ENCODE data around the gene FBXO42.
A peak's percentile ranks its signal among the peaks of the same experiment; 100 is the strongest.
"Not testable (repeated sequence)": the region's sequence is repeated elsewhere in the genome, so short reads cannot be mapped to it uniquely, and the experiment has no call there.

Gene FBXO42

DNA sequence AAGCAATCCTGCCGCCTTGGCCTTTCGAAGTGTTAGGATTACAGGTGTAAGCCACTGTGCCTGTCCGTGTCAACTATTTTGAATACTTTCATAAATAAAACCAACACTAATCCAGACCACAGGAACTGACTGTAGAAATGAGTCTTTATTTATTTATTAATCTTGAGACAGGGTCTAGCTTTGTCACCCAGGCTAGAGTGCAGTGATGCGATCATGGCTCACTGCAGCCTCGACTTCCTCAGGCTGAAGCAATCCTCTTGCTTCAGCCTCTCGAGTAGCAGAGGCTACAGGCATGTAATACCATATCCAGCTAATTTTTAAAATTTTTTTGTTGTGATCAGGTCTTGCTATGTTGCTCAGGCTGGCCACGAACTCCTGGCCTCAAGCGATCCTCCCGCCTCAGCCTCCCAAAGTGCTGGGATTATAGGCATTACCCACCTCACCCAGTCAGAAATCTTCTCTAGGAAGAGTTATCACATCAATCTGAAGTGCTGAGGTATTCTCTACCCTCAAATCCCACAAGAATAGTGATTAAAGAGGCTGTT lies 93.6 kb downstream of the FBXO42 start:
- no peak for DNase-seq

DNA sequence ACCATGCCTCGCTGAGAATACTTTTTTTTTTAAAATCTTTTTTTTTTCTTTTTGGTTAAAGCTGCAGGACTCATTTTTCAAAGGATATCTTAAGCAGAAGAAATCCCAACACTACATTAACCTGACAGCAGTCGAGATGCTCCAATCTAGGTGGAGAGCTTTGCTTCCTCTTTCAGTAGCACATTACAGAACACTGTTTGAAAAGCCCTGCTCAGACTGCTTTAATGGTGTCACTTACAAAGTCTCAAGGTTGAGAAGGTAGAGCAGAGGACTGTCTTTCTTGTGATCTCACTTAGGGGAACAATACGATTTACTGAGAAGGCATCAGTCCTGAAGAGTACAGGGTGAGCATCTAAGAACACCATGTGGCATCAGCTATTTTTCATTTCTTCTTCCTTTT lies 94.3 kb downstream of the FBXO42 start:
- no peak for DNase-seq

GRCh38 chr1:16257556-16257955 lies 94.7 kb downstream of the FBXO42 start:
- DNase-seq = not testable (repeated sequence)

GRCh38 chr1:16256478-16256877 lies 95.8 kb downstream of the FBXO42 start:
- DNase-seq = no peak

GRCh38 chr1:16254263-16254928 lies 97.9 kb downstream of the FBXO42 start:
- no peak for DNase-seq

DNA sequence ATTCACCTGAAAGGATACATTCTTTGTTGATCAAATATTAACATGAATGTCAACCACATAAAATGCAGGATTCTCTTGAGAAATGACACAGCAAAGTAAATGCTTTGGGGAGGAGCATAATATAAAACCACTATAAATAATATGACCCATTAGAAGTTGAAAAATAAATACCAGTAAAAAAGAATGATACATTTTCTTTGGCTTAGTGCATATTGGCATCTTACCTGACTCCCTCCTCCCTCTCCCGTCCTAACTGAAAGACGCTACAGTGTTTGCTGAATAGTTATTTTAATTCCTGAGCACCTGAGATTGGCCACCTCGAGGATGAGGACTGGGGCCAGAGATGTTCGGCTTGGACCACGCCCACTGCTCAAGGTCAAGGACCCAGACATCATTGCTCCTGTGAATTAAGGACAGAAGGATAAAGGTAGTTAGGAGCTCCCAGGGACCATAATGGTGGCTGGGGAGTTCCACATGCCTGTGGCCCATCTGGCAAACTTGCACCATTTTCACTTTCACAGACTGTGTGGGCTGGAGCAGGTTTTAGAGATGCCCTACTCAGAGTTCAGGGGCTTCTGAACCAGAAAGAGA lies 98.9 kb downstream of the FBXO42 start:
- no peak for DNase-seq

GRCh38 chr1:16252912-16253311 lies 99.4 kb downstream of the FBXO42 start:
- DNase-seq = no peak

DNA sequence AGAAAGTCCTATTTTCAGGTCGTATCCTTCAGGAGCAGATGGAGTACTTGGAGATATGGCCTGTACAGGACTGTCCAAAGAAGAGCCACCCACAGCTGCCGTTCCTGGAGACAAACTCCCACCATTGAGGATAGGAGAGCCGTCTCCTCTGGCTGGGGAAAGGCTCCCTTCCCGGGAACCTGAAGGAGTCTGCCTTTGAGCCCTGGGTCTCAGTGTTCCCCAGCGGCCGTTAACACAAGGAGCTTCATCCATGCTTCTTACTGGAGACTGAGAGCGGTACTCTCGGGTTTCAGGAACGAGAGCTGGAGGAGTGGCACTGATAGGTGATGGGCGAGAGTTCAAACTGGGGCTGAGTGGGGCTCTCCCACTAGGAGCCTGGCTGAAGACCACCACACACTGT lies 100.9 kb downstream of the FBXO42 start:
- DNase-seq = no peak

DNA sequence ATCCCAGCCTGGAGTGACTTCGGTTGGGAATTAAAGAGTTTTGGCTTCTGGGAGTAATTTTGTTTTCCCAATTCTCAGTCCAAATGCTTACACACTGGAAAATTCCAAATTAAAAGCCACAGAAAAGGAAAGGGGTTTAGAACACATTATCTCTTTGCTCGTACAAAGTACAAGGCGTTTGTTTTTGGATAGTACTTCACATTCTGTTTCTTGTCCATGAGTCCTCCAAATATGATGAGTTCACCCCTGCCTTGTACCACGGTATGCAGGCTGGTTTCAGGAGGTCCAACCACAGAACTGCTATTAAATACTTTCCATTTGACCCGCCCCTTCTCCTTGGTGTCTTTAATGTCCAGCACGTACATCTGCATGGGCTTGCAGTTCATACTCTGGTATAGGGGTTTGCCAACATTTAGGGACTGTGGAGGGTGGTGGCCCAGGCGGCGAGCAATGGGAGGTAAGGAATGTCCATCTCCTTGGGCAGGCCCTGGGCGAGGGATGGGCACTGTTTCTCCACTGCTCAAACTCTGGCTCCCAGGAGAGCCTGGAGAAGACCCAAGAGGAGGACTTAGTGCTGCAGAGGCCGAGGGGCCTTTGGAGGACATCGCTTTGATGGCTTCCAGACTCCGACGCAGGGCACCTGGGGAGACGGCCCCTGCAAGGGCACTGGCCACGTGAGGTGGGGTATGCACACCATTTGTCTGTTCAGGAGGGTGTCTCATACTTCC lies 101.6 kb downstream of the FBXO42 start:
- DNase-seq = no peak

- DNase-seq = no peak
Observed at GRCh38 chr1:16249596-16250241, 102.6 kb downstream of the FBXO42 start.

DNA sequence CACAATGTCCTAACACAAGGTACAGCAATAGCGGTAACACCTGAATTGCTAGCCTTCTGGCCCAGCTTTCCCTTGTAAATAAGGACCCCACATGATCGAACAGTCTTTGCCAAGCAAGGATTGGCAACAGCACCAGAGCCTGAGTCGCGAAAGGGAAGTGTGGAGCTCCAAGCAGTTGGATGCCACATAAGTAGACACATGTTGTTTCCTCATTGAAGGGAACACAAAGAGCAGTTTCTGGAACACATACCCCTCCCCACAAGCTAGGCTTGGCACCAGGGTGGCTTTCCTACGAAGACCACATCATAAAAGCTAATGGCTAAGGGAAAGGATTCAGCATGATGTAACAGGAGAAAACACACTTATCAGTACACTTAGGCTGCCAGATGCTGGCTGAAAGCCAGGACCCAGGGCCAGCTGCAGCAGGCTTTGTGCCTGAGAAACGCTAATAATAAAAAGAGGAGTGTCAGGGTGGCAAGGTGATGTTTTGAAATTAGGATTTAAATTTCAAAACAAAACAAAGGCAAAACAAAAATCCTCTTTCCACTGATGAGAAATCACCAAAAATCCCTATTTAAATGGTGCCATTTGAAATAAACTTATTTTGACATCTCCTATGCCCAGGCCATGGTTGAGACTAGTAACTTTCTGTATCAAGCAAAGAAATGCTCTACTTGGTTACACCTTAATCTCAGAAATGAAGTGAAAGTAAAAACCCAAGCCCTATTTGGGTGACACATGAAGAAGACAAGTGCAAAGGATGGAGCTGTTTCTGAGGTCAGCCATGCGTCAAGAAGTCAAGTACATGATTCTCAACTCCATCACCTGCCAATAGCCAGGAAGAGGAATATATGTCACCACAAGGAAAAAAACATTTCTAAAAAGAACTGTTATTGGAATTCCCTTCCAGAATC lies 103.4 kb downstream of the FBXO42 start:
- no peak for DNase-seq

DNA sequence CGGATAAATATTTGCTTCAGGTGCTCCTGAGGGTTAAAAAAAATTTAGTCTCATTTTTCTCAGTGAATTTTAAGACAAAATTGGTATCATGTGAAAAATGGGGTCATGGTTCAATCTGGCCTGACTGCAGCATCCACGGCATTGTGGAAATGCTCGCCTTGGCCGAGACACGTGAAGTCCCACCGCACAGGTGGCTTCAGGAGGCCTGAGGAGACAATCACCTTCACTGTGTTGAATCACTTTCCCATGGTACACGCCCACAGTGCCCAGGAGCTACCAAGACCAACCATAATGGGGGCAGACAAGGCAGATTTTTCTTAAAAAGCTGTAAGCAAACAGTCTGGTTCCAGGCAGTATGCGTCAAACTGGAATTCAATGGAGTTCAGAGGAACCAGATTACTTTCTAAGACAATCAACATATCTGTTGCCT lies 104.3 kb downstream of the FBXO42 start:
- DNase-seq = no peak

DNA sequence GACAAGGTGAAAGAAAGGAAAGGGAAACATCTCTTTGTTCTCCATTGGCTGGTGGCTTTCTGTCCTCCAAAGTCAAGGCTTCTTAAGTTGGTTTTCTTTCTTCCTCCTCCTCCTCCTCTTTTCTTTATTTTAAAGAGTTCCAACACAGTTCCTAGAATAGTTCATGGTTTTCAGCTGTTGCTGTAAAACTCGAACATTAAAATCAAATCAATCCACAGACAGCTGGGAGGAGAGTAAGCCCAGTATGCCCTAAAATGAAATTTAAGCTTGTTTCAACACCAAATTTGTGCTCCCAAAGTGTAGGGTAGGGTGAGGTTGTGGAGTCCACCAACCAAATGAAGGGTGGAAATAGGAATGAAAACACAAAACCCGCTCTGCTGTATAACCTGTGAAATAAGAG lies 104.8 kb downstream of the FBXO42 start:
- DNase-seq = no peak

GRCh38 chr1:16246961-16247360 lies 105.3 kb downstream of the FBXO42 start:
- no peak for DNase-seq

- DNase-seq = not testable (repeated sequence)
Observed at GRCh38 chr1:16246239-16246638, 106.0 kb downstream of the FBXO42 start.

DNA sequence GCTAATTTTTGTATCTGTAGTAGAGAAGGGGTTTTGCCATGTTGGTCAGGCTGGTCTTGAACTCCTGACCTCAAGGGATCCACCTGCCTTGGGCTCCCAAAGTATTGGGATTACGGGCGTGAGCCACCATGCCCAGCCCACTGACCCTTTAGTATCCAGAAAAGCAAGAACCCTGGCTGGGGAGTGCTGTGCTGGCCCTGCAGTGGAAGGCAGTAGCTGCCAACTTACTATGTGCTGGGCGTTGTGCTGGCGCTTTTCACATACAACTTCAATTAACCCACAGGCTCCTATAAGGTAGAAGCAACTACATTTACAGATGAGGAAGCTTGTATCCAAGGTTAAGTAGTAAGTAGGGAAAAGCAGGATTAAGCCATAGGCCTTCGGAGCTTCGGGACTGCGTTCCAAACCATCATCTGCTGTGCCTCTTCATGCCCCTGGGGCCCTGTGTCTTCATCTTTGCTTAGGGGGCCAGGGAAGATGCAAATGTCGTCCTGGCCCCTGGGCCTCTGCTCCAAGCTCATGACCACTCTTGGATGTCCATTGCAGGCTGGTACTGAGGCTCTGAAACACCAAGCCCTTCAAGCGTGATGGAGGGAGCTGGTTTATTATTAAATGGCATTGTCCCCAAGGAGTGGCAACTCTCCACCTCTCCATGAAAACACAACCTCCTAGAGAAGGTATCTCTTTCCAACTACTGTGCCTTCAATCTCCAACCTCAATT lies 106.6 kb downstream of the FBXO42 start:
- no peak for DNase-seq

GRCh38 chr1:16244650-16245285 lies 107.5 kb downstream of the FBXO42 start:
- DNase-seq = no peak

DNA sequence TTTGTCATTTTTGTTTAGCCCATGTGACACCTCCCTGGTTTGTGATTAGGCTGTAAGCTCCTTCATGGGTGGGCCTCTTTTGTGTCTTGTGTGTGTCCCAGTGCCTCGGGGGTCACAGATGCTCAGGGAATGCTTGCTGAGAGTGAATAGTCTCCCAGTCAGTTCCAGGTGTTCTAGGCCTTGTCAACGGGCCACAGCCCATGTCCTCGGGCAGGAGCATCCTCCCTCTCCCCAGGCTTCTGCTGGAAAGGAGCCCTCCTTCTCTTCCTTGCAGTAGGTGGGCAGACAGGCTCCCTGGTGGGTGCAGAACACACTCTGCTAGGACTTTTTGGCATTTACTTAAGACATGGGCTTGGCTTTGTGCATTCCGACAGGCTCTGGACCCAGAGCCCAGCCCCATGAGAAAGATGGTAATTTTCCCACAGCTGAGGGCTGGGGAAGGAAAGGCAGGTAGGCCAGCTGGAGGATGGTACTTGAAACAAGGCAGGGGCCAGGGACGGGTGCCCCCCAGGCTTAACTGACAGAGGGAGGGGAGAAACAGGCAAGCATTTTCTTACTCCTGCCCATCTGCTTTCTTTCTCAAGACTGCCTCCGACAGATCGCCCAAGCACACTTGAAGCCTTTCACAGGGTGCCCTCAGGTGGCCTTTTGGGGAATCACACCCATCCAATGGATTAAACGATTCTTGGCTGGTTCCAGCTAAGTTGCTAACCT lies 108.2 kb downstream of the FBXO42 start:
- DNase-seq = peak; percentile 89

- no peak for DNase-seq
Observed at GRCh38 chr1:16243215-16243610, 109.1 kb downstream of the FBXO42 start.

DNA sequence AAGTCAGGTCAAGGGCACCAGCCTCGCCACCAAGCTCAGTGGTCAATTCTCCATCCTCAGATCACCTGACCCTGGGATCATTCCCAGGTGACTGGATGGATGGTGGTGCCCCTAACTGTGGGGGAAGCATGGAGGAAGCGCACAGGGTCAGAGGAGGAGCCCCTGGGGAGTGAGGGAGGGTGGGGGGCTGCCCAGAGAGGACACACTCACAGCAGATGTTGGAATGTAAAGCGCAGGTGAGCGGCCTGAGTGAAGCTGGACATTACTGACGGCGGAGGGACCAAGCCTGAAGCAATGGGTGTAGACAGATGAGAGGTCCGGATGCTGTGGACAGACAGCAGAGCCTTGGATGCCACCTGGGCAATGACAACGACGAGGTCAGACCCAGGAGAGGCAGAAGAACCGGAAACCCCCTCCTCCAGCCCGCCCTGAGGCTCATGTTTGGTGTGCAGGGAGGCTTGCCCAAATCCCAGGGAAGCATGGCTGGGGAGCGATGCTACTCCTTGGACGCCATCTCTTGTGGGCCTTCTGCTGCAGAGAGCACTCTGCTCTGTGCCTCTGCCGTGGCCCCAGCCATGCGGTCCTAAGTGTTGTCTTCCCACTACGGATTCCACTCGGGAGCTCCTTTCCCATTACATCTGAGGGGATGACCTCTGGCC lies 109.6 kb downstream of the FBXO42 start:
- DNase-seq = no peak

Data from activated CD8-positive, alpha-beta memory T cell treated with anti-CD3 and anti-CD28 coated beads for 24 hours (primary cell).